HG02588 (cell line): ENCODE data around the gene MACROD2.
"Not testable (repeated sequence)": the region's sequence is repeated elsewhere in the genome, so short reads cannot be mapped to it uniquely, and the experiment has no call there.

Source experiments
- ATAC-seq: cut with Tn5 transposase; IDR thresholded peaks from one replicate; pipeline ENCODE4 v1.9.1; 2021; ENCODE audit warnings: mild to moderate bottlenecking, moderate library complexity; ENCODE audit not compliant: unreplicated experiment

MACROD2 gene

GRCh38 chr20:16000112-16000511 lies 2004.8 kb downstream of the MACROD2 start:
- no peak for ATAC-seq

- ATAC-seq, result no peak
Measured at GRCh38 chr20:16001286-16001685, 2006.0 kb downstream of the MACROD2 start.

DNA sequence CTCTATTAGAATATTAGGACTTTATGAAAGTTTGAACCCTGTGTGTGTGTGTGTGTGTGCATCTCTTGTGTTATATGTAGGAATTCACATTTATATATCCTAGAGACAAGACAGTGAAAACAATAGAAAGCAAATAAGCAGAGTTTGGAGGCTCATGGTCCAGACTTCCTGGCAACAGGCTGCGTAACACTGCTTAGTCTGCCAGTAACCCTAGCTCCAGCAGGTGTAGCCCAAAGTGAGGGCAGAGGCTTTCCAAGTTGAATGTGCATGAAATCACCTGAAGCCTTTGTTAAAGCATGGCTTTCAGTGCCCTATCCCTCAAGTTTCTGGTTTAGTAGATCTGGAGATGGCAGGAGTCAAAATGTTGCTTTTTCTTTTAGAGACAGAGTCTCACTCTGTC lies 2008.0 kb downstream of the MACROD2 start:
- no peak for ATAC-seq

- no peak for ATAC-seq
Measured at GRCh38 chr20:16004108-16004854, 2009.0 kb downstream of the MACROD2 start.

DNA sequence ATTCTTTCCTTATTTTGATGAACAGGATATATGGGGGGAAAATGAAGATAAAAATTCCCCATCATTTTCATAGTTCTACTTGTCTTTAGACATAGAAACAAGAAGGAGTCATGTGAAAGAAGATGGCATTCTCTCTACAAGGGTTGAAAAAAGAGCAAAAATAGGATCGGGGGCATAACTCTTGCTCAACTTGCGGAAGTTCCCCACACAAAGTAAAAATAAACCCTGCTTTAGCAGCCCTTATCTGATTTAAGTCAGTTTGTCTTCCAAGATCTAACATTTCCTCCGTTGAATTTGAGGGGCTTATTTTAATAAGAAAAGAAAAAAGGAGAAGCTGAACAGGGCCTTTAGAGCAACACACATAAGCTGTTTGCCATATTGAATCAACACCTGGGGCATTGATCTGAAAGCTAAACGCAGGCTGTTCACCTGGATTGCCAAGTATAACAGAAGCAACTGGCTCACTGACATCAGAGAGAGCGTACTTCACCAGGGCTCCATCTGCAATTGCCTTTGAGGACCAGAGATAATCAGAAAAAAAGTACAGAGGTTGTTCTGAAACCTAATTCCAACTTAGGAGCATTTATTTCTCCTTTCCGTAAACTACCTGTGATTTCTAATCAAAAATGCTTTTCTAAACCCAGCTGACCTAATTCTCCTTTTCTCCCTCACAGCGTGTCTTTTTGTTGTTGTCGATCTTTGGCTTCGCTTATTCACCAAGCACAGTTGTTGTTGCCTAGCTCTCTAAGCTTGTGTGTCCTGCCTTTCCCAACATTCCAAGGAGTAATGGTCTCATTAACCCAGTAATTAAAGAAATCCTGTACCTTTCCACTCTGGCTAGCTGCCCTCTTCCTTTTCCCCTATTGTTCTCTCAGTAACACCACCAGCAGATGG lies 2010.0 kb downstream of the MACROD2 start:
- ATAC-seq, result no peak

- no peak for ATAC-seq
Measured at GRCh38 chr20:16005915-16006493, 2010.7 kb downstream of the MACROD2 start.

GRCh38 chr20:16007164-16007563 lies 2011.8 kb downstream of the MACROD2 start:
- ATAC-seq, result peak; percentile 97

GRCh38 chr20:16007962-16008361 lies 2012.6 kb downstream of the MACROD2 start:
- no peak for ATAC-seq

- no peak for ATAC-seq
Measured at GRCh38 chr20:16011056-16011455, 2015.7 kb downstream of the MACROD2 start.

DNA sequence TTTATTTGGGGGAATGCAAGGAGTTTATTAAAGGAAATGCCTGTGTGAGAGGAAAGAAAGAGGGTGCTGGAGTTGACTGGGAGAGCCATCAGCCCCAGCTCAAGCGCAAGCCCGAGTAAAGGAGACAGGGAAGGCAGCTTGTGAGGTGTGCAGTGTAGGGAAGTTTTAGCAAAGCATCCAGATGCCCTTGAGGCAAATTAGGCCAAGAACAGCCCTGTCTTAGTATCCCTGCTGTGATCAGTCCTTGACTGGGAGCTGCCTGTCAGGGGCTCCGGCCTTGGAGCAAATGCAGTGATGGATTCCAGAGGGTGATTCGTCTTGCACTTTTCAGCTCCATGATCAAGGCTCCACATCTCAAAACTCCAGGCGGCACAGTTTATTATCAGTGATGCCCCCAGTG lies 2016.2 kb downstream of the MACROD2 start:
- ATAC-seq, result no peak

- not testable (repeated sequence) for ATAC-seq
Measured at GRCh38 chr20:16012934-16013333, 2017.6 kb downstream of the MACROD2 start.

DNA sequence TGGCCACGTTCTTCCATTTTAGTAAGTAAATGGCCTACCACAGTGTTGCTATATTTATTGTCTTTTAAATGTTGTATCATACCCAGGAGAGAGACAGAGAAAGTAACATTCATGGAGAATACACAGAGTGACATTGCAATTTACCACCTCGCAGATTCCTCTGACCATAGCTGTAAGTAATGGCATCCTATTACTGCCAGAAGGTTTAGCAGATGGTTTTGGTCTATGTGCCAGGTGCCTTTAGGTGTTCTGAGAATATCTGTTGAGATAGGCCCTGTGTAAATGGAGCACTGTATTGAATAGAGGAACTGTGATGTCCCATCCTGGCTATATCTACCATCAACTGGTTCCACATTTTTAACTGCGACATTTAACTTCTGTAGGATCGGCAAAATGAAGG lies 2018.3 kb downstream of the MACROD2 start:
- no peak for ATAC-seq

DNA sequence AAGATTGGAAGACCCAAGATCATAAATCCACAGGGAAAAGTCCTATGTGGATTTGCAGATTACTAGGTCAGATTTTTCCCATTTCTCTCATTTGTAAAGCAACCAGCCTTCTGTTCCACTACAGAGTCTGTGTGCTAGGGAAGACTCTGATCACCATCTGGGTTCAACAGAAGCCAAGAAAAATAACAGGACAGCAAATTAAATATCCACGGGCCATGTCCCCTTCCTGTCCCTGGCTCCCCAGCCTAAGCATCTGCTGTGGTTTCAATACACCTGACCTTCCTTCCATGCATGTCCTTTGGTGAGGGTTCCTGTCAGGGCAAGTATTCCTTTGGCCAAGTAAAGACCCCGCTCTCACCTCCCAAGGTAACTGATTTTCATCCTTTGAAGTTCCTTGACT lies 2019.1 kb downstream of the MACROD2 start:
- ATAC-seq, result no peak

DNA sequence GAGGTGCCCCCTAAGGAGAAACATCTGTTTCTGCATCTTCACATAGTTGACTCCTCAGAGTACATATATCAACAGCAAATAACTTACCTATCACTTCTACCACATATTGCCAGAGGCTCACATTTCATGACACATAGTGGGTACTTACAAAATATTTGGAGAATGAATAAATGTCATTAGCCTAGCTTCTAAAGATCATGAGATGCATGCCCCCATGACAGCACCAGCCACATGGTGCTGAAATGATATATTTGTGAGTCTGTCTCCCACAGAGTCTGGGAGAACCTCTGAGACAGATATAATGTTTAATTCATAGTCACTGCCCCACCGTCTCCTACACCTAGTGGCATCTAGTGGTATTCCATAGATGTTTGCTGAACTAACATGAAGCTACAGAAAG lies 2022.3 kb downstream of the MACROD2 start:
- ATAC-seq, result no peak

DNA sequence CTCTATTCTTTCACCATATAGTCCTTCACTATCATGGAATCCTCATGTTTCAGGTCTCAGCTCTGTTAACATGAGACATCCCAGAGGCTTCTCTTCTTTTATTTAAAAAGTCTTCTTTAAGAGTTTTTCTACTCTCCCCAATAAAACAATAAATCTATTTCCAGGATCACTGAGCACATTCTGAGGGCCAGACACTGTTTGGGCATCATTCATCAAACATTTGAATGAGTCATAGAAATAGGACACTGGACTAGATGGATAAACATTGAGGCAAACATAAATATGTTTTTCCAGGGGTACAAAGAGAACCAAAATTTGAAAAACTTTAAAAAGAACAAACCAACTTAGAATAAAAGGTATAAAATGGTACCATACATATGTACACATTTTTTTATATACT lies 2023.6 kb downstream of the MACROD2 start:
- ATAC-seq, result no peak

DNA sequence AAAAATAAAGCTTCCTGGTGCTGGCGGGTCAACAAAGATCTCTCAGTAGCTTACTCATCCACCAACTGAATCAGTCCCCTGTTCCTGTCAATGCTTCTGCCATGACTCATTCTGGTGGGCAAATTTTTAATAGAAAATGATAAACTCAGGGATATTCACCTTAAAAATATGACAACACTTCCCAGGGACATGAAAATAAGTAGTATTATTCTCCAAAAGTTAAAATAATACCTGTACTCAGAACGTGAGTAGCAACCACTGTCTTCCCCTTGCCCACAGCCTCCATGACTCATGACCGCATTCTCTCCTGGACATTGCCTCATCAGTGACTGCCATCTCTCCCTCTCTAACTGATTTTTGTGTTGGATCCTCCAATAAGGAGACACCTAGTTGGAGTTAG lies 2025.7 kb downstream of the MACROD2 start:
- no peak for ATAC-seq

DNA sequence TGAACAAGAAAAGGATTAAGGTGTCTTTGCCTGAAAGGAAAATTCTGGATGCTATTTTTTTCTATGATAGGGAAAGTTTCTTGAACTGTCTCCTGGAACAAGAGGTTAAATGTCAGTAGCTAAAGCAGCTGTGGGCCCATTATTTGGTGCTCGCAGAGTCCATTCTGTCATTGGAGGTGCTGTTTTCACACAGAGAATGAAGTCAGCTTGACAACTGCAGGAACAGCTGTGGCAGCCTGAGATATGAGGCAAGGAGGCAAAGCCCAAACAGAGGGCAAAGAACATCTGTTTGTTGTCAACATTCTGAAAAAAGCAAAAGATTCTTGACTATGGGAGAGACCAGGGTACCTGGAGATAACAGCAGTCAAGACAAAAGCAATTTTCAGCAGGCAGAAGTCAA lies 2029.8 kb downstream of the MACROD2 start:
- no peak for ATAC-seq

- ATAC-seq, result no peak
Measured at GRCh38 chr20:16027686-16028085, 2032.4 kb downstream of the MACROD2 start.

DNA sequence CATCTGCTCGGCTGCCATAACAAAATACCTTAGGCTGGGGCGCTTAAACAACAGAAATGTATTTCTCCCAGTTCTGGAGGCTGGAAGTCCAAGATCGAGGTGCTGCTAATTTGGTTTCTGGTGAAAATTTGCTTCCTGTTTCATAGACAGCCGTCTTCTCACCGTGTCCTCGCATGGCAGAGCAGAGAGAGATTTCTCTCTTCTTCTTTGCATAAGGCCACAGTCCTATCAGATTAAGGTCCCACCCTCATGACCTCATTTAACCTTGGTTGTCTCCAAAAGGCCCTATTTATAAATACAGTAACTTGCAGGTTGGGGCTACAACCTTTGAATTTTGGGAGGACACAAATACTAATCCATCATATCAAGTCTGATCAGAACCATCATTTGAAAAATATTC lies 2033.6 kb downstream of the MACROD2 start:
- no peak for ATAC-seq

DNA sequence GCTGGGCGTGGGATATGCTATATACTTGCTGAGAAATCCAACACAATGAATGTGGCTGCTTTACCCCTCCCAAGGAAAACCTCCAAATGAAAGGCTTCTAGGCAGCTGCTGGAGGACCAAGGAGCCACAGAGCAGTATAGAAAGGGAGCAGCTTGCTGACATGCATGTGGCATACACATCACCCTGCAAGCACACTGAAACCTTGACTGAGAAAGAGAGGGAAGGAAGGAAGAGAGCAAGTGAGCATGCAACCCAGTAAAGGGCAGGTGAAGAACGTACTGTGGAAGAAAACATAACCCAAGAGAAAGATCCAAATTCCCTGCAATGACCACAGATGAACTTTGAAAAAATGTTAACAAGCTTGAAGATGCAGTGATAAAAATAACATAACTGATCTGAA lies 2034.9 kb downstream of the MACROD2 start:
- no peak for ATAC-seq

- ATAC-seq, result no peak
Measured at GRCh38 chr20:16035576-16035975, 2040.3 kb downstream of the MACROD2 start.

DNA sequence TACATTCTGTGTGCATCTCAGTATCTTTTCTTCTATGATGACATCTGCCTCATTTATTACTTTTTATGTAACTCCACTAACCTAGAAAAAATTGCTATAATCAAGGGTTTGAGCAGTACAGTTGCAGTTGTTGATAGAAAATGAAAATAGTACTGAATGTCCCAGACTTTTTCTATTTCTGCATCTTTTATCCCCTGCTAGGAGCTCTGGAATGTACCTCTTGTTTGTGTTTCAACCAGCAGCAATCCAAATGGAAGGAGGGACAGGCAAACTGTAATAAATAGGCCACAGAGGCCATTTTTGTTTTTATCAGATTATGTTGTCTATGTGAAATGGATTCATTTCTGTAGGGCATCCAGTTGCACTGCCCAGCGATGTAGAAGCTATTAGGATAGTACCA lies 2041.0 kb downstream of the MACROD2 start:
- ATAC-seq, result no peak
